Ascending aorta (tissue), 2 donors: ENCODE measurements around the gene CNTLN. TPM values are rescaled to one million over a fixed set of nuclear protein-coding genes. Genes with fewer than 3 reads are reported as not detected.

ENCODE experiments used
- DNase-seq, 2 donors: peaks; one replicate each; pipeline ENCODE4 v3.0.0-alpha.2; 2019; ENCODE audit warnings: low spot score in 2 of 2
- H3K27ac ChIP-seq, 2 donors: fragments of 200-600 bp; sonication (generic); one replicate each; pipeline ENCODE4 v1.5.1; 2016 to 2017; ENCODE audit warnings: mild to moderate bottlenecking in 1 of 2
- H3K27me3 ChIP-seq: fragments of 200-600 bp; sonication (generic); one replicate; pipeline ENCODE4 v1.5.1; 2017
- H3K36me3 ChIP-seq, 2 donors: fragments of 200-600 bp; sonication (generic); one replicate each; pipeline ENCODE4 v1.5.1; 2016
- H3K4me1 ChIP-seq, 2 donors: fragments of 200-600 bp; sonication (generic); one replicate each; pipeline ENCODE4 v1.5.1; 2016 to 2017; ENCODE audit warnings: mild to moderate bottlenecking in 1 of 2
- H3K4me3 ChIP-seq, 2 donors: fragments of 200-600 bp; sonication (generic); one replicate each; pipeline ENCODE4 v1.5.1; 2016 to 2017; ENCODE audit warnings: mild to moderate bottlenecking in 1 of 2
- H3K9me3 ChIP-seq, 2 donors: fragments of 200-600 bp; sonication (generic); one replicate each; pipeline ENCODE4 v1.5.1; 2016
- intact Hi-C: fragments of 100-400 bp; cut with DNase I; formaldehyde crosslinking; loops from one replicate; pipeline ENCODE4 v1.15.1; 2023
- total RNA-seq: library from RNA; depleted of rRNA; stranded (reverse); fragments of >200 nt; gene quantifications from one replicate; pipeline ENCODE4 v1.1.0, GENCODE V29; 2016
- TF ChIP-seq, protein P1 (sequence below), 3 experiments: fragments of 200-600 bp in 2 of 3; fragments of 450-650 bp in 1 of 3; sonication (generic) in 2 of 3; IDR thresholded peaks; one replicate each; pipeline ENCODE4 v1.5.1; 2016 to 2019; ENCODE audit warnings: antibody characterized with exemption in 3 of 3, mild to moderate bottlenecking in 1 of 3, moderate library complexity in 1 of 3

The CNTLN gene, protein sequence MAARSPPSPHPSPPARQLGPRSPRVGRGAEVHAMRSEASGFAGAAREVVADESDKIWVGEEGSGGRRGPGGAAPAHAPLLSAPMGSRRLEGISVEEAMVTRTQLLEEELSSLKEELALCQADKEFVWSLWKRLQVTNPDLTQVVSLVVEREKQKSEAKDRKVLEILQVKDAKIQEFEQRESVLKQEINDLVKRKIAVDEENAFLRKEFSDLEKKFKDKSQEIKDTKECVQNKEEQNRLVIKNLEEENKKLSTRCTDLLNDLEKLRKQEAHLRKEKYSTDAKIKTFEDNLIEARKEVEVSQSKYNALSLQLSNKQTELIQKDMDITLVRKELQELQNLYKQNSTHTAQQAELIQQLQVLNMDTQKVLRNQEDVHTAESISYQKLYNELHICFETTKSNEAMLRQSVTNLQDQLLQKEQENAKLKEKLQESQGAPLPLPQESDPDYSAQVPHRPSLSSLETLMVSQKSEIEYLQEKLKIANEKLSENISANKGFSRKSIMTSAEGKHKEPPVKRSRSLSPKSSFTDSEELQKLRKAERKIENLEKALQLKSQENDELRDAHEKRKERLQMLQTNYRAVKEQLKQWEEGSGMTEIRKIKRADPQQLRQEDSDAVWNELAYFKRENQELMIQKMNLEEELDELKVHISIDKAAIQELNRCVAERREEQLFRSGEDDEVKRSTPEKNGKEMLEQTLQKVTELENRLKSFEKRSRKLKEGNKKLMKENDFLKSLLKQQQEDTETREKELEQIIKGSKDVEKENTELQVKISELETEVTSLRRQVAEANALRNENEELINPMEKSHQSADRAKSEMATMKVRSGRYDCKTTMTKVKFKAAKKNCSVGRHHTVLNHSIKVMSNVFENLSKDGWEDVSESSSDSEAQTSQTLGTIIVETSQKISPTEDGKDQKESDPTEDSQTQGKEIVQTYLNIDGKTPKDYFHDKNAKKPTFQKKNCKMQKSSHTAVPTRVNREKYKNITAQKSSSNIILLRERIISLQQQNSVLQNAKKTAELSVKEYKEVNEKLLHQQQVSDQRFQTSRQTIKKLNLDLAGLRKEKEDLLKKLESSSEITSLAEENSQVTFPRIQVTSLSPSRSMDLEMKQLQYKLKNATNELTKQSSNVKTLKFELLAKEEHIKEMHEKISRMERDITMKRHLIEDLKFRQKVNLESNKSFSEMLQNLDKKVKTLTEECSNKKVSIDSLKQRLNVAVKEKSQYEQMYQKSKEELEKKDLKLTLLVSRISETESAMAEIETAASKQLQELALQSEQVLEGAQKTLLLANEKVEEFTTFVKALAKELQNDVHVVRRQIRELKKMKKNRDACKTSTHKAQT (N-terminal part only)
- total RNA-seq, result 3.5 TPM

DNA sequence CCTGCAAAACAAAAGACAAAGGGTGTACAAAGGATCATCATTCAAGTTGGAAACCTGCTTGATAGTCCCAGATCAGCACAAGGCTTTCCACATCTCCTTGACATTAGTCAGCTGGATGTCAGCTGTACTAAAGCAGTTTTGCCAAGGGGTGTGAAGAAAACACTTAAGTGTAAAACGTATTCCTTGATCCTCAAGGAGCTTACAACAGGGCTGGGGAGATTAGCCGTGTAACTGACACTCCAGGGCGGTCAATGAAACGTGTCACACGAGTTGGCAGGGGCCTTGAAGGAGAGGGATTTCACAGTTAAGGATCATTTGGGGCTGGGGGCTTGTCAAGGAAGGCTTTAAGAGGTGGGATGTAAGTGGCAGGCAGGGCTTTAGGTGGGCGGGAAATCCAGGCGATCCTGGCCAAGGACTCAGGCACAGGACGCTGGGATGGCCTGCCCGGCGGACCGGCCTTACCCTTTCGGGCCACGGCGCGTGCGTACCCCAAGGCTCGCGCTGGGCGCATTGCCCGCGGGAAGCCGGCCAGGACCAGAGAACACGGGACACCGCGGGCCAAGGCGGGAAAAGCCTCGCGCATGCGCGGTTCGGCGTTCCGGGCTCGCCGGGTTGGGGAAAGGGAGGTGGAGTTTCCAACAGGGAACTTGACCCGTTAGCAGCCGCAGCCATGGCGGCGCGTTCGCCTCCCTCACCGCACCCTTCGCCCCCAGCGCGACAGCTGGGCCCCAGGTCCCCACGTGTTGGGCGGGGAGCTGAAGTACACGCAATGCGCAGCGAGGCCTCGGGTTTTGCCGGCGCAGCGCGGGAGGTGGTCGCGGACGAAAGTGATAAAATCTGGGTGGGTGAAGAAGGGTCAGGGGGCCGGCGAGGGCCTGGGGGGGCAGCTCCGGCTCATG lies at the start of gene CNTLN:
TSS of gene CNTLN (plus strand) at position 645 of the 899 bp plus-strand sequence. CDS start at position 671, 26 bp downstream.
- Histone ChIP-seq H3K27me3 (no peaks in the 10 kb centered on the region), H3K4me1 (peaks cover 0 to 3% of the 10 kb centered on the region in 2 donors), H3K4me3 (peak within 1 kb of the TSS; percentile 66 to 95), H3K36me3 (no peaks in the 10 kb centered on the region), H3K9me3 (no peaks in the 10 kb centered on the region), H3K27ac (peak within 1 kb of the TSS; percentile 78 to 86)
- peak; percentile 63 to 97 for DNase-seq
- intact Hi-C loops, result loop anchor here (2.0 to 10.0 kb wide), 3 partner anchors 18 to 270 kb away; no protein-coding TSS in a partner anchor
- TF ChIP-seq, protein P1, sequence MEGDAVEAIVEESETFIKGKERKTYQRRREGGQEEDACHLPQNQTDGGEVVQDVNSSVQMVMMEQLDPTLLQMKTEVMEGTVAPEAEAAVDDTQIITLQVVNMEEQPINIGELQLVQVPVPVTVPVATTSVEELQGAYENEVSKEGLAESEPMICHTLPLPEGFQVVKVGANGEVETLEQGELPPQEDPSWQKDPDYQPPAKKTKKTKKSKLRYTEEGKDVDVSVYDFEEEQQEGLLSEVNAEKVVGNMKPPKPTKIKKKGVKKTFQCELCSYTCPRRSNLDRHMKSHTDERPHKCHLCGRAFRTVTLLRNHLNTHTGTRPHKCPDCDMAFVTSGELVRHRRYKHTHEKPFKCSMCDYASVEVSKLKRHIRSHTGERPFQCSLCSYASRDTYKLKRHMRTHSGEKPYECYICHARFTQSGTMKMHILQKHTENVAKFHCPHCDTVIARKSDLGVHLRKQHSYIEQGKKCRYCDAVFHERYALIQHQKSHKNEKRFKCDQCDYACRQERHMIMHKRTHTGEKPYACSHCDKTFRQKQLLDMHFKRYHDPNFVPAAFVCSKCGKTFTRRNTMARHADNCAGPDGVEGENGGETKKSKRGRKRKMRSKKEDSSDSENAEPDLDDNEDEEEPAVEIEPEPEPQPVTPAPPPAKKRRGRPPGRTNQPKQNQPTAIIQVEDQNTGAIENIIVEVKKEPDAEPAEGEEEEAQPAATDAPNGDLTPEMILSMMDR (IDR thresholded peaks at IDR 0.05), result no peak

DNA sequence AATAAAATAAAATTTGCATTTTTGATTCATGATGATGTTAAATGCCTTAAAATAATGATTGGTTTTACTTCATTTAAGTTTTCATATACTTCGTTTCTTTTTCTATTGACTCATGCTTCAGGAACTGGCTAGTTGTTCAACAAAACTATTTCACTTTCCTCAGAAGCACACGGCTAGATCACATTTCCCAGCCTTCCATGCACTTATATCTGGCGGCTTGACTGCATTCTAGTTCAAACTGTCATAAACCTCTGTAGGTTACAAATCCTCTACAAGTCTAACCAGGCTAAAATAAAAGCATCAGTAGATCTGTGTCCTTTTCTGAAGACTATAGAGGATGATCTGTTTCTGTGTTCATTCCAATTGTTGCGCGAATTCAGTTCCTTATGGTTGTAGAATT lies 46.3 kb upstream of the CNTLN start:
- H3K36me3 ChIP-seq, result no peaks in the 10 kb centered on the region
- no peaks in the 10 kb centered on the region for H3K27me3 ChIP-seq
- no peak overlapping the region for H3K4me3 ChIP-seq
- H3K9me3 ChIP-seq, result no peaks in the 10 kb centered on the region
- H3K4me1 ChIP-seq, result no peaks in the 10 kb centered on the region
- intact Hi-C loops, result no loop called here
- DNase-seq, result no peak
- TF ChIP-seq, protein P1 (IDR thresholded peaks at IDR 0.05), result no peak
- H3K27ac ChIP-seq, result no peak overlapping the region

DNA sequence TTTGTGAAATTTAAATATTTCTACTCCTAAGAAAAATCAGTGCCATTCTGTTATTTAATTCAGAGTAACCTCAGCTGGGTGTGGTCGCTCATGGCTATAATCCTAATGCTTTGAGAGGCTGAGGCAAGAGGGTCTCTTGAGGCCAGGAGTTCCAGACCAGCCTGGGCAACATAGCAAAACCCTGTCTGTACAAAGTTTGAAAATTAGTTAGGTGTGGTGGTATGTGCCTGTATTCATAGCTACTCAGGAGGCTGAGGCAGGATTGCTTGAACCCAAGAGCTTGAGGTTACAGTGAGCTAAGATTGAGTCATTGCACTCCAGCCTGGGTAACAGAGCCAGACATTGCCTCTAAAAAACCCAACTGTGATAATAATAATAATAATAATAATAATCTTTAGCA lies 44.8 kb upstream of the CNTLN start:
- no peak overlapping the region for H3K27ac ChIP-seq

DNA sequence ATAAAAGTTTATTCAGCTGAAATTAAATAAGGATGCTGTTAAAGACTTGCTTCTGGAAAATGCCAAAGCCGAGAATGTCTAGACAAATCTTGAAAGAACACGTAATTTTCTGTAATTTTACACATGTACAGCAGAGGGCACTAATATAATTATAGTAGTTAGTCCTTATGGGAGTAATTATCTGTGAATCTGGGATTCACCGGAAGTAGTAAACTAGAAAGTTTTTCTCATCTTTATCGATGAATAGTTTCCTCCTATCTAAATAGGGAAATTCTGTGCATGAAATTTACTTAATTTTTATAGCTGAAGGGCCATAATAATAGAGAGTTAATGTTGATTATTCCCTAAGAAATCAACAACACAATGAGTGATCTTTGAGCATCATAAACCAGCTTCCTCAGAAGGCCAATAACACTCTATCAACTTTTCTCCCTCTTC lies 18.4 kb upstream of the CNTLN start:
- no peak for DNase-seq
- H3K9me3 ChIP-seq, result no peaks in the 10 kb centered on the region
- TF ChIP-seq, protein P1 (IDR thresholded peaks at IDR 0.05), result peak in 2 of 3 experiments; percentile 34 to 57
- H3K4me3 ChIP-seq, result no peak overlapping the region
- no peaks in the 10 kb centered on the region for H3K36me3 ChIP-seq
- intact Hi-C loops, result loop anchor here (1.0 to 2.0 kb wide), 2 partner anchors 18 to 347 kb away; partner anchors contain the start of gene CNTLN
- H3K27me3 ChIP-seq, result no peaks in the 10 kb centered on the region
- no peaks in the 10 kb centered on the region for H3K4me1 ChIP-seq
- no peak overlapping the region for H3K27ac ChIP-seq

More for the DNA sequence above, 44.8 kb upstream of the CNTLN start:
- Histone ChIP-seq H3K9me3 (no peaks in the 10 kb centered on the region), H3K4me1 (no peaks in the 10 kb centered on the region), H3K27me3 (no peaks in the 10 kb centered on the region), H3K4me3 (no peak overlapping the region), H3K36me3 (no peaks in the 10 kb centered on the region)
- no peak for DNase-seq
- TF ChIP-seq, protein P1 (IDR thresholded peaks at IDR 0.05), result no peak
- intact Hi-C loops, result no loop called here
